ENCODE data around the gene SCARB1. TPM values are rescaled to one million over a fixed set of nuclear protein-coding genes. Genes with fewer than 3 reads are reported as not detected.

The SCARB1 gene
- total and polyA plus RNA-seq, 2 experiments from 2014 or later: 31.0 to 62.5 TPM

DNA sequence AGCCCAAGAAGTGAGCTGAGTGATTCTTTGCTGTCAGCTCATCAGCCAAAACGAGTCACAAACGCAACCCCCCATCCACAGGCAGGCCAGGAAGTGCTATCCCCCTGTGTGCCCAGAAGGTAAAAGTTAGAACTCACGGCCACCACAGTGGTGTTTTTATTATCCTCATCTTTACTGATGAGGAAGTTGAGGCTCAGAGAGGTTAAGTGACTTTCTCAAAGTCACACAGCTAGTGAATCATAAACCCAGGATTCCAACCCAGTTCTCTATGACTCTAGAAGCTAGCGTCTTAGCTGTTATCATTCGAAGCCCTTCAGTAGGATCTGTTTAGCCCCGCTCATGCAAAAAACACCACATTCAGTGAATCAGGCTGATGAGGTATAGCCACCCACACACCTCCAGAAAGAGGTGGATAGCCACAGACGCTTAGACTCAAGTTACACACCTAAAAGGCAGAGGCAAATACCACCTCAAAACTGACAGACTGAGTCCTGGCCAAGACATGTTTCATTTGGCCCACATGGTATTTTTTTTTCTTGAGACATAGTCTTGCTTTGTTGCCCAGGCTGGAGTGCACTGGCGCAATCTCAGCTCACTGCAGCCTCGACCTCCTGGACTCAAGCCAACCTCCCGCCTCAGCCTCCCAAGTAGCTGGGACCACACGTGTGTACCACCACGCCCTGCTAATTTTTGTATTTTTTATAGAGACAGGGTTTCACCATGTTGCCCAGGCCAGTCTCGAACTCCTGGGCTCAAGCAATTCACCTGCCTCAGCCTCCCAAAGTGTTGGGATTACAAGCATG is 100.7 kb downstream of the SCARB1 start:
- Histone ChIP-seq H2AFZ (no peak overlapping the region), H3K27me3 (ENCODE audit: insufficient read depth) (no peaks in the 10 kb centered on the region), H3K27ac (ENCODE audit: low read depth) (no peak overlapping the region), H3K79me2 (replicated peaks; ENCODE audit: insufficient read depth) (no peaks in the 10 kb centered on the region), H3K36me3 (ENCODE audit: insufficient read depth) (no peaks in the 10 kb centered on the region), H3K9me2 (ENCODE audit: insufficient read depth) (no peaks in the 10 kb centered on the region), H3K4me1 (ENCODE audit: insufficient read depth) (peaks cover 4% of the 10 kb centered on the region; the same call in 1 of the 2 replicates), H3F3A (replicated peaks; ENCODE audit: low read depth) (no peaks in the 10 kb centered on the region), H3K4me2 (no peak overlapping the region), H3K4me3 (no peak overlapping the region), H4K20me1 (replicated peaks; ENCODE audit: insufficient read depth) (no peaks in the 10 kb centered on the region)
- Mint-ChIP-seq H3K4me1 (peaks cover 10% of the 10 kb centered on the region), H3K27me3 (ENCODE audit: insufficient read depth, low read depth, poor library complexity) (peaks cover 12% of the 10 kb centered on the region), H3K36me3 (ENCODE audit: low read depth) (peaks cover 14% of the 10 kb centered on the region), H3K4me3 (no peak overlapping the region), H3K27ac (no peak overlapping the region), H3K9me3 (peaks cover 35% of the 10 kb centered on the region)
- TF ChIP-seq JUNB (IDR thresholded peaks at IDR 0.05; ENCODE audit: unreplicated experiment) (no peak), ETS1 (IDR thresholded peaks at IDR 0.05) (no peak), EZH2 (IDR thresholded peaks at IDR 0.05; ENCODE audit: low read depth, unreplicated experiment) (no peak), NANOG (IDR thresholded peaks at IDR 0.05; ENCODE audit: borderline replicate concordance) (no peak), EZH2phosphoT487 (IDR thresholded peaks at IDR 0.05; ENCODE audit: unreplicated experiment) (no peak), ZNF114 (CRISPR knock-in tag; IDR thresholded peaks at IDR 0.05) (no peak), ZNF331 (CRISPR knock-in tag; IDR thresholded peaks at IDR 0.05; ENCODE audit: low read depth) (no peak)
- TF ChIP-seq, protein P1, sequence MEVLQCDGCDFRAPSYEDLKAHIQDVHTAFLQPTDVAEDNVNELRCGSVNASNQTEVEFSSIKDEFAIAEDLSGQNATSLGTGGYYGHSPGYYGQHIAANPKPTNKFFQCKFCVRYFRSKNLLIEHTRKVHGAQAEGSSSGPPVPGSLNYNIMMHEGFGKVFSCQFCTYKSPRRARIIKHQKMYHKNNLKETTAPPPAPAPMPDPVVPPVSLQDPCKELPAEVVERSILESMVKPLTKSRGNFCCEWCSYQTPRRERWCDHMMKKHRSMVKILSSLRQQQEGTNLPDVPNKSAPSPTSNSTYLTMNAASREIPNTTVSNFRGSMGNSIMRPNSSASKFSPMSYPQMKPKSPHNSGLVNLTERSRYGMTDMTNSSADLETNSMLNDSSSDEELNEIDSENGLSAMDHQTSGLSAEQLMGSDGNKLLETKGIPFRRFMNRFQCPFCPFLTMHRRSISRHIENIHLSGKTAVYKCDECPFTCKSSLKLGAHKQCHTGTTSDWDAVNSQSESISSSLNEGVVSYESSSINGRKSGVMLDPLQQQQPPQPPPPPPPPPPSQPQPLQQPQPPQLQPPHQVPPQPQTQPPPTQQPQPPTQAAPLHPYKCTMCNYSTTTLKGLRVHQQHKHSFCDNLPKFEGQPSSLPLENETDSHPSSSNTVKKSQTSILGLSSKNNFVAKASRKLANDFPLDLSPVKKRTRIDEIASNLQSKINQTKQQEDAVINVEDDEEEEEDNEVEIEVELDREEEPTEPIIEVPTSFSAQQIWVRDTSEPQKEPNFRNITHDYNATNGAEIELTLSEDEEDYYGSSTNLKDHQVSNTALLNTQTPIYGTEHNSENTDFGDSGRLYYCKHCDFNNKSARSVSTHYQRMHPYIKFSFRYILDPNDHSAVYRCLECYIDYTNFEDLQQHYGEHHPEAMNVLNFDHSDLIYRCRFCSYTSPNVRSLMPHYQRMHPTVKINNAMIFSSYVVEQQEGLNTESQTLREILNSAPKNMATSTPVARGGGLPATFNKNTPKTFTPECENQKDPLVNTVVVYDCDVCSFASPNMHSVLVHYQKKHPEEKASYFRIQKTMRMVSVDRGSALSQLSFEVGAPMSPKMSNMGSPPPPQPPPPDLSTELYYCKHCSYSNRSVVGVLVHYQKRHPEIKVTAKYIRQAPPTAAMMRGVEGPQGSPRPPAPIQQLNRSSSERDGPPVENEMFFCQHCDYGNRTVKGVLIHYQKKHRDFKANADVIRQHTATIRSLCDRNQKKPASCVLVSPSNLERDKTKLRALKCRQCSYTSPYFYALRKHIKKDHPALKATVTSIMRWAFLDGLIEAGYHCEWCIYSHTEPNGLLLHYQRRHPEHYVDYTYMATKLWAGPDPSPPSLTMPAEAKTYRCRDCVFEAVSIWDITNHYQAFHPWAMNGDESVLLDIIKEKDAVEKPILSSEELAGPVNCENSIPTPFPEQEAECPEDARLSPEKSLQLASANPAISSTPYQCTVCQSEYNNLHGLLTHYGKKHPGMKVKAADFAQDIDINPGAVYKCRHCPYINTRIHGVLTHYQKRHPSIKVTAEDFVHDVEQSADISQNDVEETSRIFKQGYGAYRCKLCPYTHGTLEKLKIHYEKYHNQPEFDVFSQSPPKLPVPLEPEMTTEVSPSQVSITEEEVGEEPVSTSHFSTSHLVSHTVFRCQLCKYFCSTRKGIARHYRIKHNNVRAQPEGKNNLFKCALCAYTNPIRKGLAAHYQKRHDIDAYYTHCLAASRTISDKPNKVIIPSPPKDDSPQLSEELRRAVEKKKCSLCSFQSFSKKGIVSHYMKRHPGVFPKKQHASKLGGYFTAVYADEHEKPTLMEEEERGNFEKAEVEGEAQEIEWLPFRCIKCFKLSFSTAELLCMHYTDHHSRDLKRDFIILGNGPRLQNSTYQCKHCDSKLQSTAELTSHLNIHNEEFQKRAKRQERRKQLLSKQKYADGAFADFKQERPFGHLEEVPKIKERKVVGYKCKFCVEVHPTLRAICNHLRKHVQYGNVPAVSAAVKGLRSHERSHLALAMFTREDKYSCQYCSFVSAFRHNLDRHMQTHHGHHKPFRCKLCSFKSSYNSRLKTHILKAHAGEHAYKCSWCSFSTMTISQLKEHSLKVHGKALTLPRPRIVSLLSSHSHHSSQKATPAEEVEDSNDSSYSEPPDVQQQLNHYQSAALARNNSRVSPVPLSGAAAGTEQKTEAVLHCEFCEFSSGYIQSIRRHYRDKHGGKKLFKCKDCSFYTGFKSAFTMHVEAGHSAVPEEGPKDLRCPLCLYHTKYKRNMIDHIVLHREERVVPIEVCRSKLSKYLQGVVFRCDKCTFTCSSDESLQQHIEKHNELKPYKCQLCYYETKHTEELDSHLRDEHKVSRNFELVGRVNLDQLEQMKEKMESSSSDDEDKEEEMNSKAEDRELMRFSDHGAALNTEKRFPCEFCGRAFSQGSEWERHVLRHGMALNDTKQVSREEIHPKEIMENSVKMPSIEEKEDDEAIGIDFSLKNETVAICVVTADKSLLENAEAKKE (CRISPR knock-in tag; IDR thresholded peaks at IDR 0.05): no peak
- DNase-seq (ENCODE audit: low spot score) (no peak), ATAC-seq (no peak)

Data from GM23338 (cell line).